Hepatocyte (in vitro differentiated cells): ENCODE data around the gene APLP1.

Experiments used
- EZH2phosphoT487 ChIP-seq: fragments of 200-600 bp; sonication (generic); IDR thresholded peaks from one replicate; pipeline ENCODE4 v1.6.1; 2018; ENCODE audit warnings: antibody characterized with exemption, mild to moderate bottlenecking, low read depth, moderate library complexity; ENCODE audit not compliant: unreplicated experiment, severe bottlenecking
- TF ChIP-seq, protein P1 (sequence below): fragments of 200-600 bp; sonication (generic); IDR thresholded peaks from 2 replicates; pipeline ENCODE4 v1.5.1; 2016; ENCODE audit warnings: antibody characterized with exemption, mild to moderate bottlenecking; ENCODE audit not compliant: poor library complexity

DNA sequence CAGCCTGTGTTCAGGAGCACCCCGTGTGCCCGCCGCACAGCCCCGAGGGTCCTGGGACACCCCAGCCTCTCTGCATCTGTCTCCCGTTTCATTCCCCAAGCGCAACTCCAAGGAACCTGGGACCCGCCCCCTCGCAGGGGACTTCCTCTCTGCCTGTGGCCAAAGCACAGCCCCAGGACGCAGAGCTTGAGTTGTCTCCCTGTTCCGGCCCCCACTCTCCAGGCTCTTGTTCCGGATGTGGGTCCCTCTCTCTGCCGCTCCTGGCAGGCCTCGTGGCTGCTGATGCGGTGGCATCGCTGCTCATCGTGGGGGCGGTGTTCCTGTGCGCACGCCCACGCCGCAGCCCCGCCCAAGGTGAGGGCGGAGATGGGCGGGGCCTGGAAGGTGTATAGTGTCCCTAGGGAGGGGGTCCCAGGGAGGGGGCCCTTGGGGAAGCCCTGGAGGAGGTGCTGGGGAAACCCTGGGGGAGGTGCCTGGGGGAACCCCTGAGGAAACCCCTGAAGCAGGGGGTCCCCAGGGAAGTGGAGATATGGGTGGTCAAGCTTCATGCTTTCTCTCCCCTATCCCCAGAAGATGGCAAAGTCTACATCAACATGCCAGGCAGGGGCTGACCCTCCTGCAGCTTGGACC is 35.3 kb downstream of the APLP1 start:
- TF ChIP-seq, protein P1, sequence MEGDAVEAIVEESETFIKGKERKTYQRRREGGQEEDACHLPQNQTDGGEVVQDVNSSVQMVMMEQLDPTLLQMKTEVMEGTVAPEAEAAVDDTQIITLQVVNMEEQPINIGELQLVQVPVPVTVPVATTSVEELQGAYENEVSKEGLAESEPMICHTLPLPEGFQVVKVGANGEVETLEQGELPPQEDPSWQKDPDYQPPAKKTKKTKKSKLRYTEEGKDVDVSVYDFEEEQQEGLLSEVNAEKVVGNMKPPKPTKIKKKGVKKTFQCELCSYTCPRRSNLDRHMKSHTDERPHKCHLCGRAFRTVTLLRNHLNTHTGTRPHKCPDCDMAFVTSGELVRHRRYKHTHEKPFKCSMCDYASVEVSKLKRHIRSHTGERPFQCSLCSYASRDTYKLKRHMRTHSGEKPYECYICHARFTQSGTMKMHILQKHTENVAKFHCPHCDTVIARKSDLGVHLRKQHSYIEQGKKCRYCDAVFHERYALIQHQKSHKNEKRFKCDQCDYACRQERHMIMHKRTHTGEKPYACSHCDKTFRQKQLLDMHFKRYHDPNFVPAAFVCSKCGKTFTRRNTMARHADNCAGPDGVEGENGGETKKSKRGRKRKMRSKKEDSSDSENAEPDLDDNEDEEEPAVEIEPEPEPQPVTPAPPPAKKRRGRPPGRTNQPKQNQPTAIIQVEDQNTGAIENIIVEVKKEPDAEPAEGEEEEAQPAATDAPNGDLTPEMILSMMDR, result no peak
- TF ChIP-seq EZH2phosphoT487, result no peak
